Embryonic facial prominence (tissue), 1 donor: ENCODE data around the gene SKIC2.
A peak's percentile ranks its signal among the peaks of the same experiment; 100 is the strongest.
"Not testable (repeated sequence)": the region's sequence is repeated elsewhere in the genome, so short reads cannot be mapped to it uniquely, and the experiment has no call there.

ENCODE experiments used
- DNase-seq: peaks from one replicate; pipeline ENCODE4 v3.0.0-alpha.2; 2016; ENCODE audit errors: extremely low spot score

SKIC2 gene

GRCh38 chr6:31958741-31959739, at the start of gene SKIC2, which contains the start of gene NELFE:
Gene SKIC2, plus strand, starts transcription at chr6:31959175. Its CDS starts 18 bp downstream, at chr6:31959193.
Gene NELFE, minus strand, starts transcription at chr6:31958971. Its CDS starts 525 bp downstream, at chr6:31958446.
- DNase-seq, result peak; percentile 96

GRCh38 chr6:31909298-31909697, 49.7 kb upstream of the SKIC2 start:
- not testable (repeated sequence) for DNase-seq

GRCh38 chr6:31911826-31912585, 47.0 kb upstream of the SKIC2 start:
- no peak for DNase-seq

GRCh38 chr6:31915351-31915750, 43.6 kb upstream of the SKIC2 start:
- no peak for DNase-seq

GRCh38 chr6:31915756-31916155, 43.2 kb upstream of the SKIC2 start:
- no peak for DNase-seq

- DNase-seq, result no peak
Observed at GRCh38 chr6:31918069-31918720, 40.8 kb upstream of the SKIC2 start.

GRCh38 chr6:31919624-31920303, 39.2 kb upstream of the SKIC2 start:
- DNase-seq, result no peak

- no peak for DNase-seq
Observed at GRCh38 chr6:31920811-31921210, 38.2 kb upstream of the SKIC2 start.

- no peak for DNase-seq
Observed at GRCh38 chr6:31922942-31923341, 36.0 kb upstream of the SKIC2 start.

- no peak for DNase-seq
Observed at GRCh38 chr6:31927242-31927862, 31.6 kb upstream of the SKIC2 start, which contains the start of gene C2. Gene C2, plus strand, starts transcription at chr6:31927717. Its CDS starts 36 bp downstream, at chr6:31927753.

- no peak for DNase-seq
Observed at GRCh38 chr6:31927863-31928671, 30.9 kb upstream of the SKIC2 start.

- DNase-seq, result no peak
Observed at GRCh38 chr6:31928672-31928939, 30.4 kb upstream of the SKIC2 start.

- DNase-seq, result no peak
Observed at GRCh38 chr6:31930962-31931361, 28.0 kb upstream of the SKIC2 start.

GRCh38 chr6:31932137-31932536, 26.8 kb upstream of the SKIC2 start:
- not testable (repeated sequence) for DNase-seq

GRCh38 chr6:31933537-31933936, 25.4 kb upstream of the SKIC2 start:
- DNase-seq, result no peak

- DNase-seq, result no peak
Observed at GRCh38 chr6:31935021-31935420, 24.0 kb upstream of the SKIC2 start.

GRCh38 chr6:31935823-31936222, 23.2 kb upstream of the SKIC2 start:
- no peak for DNase-seq

GRCh38 chr6:31940256-31940664, 18.7 kb upstream of the SKIC2 start:
- no peak for DNase-seq

GRCh38 chr6:31943742-31944141, 15.2 kb upstream of the SKIC2 start:
- DNase-seq, result peak; percentile 1

- no peak for DNase-seq
Observed at GRCh38 chr6:31945154-31945506, 13.8 kb upstream of the SKIC2 start.
